ENCODE measurements around the gene PEPD. TPM values are rescaled to one million over a fixed set of nuclear protein-coding genes. Genes with fewer than 3 reads are reported as not detected.

The PEPD gene
- total RNA-seq, 4 donors from 2014 or later = 33.9 to 57.0 (median 45.0) TPM

GRCh38 chr19:33350538-33351309 lies 170.9 kb downstream of the PEPD start:
- no peaks in the 10 kb centered on the region for H3K4me1 ChIP-seq
- TF ChIP-seq CTCF (IDR thresholded peaks at IDR 0.05 in 4 of 5, conservative IDR thresholded peaks at IDR 0.05 in 1 of 5) (no peak), POLR2A (IDR thresholded peaks at IDR 0.05) (no peak)
- no peak overlapping the region for H3K27ac ChIP-seq
- ATAC-seq = peak; percentile 50 to 84
- in situ Hi-C loops (cut with MboI; ENCODE audit: low sequenced_read_pairs in 4 of 4) = no loop called here
- no peak overlapping the region for H3K4me3 ChIP-seq
- no peaks in the 10 kb centered on the region for H3K9me3 ChIP-seq
- no peaks in the 10 kb centered on the region for H3K36me3 ChIP-seq
- peak in 1 of 2 donors; percentile 64 for DNase-seq
- H3K27me3 ChIP-seq = peaks cover 0 to 4% (median 0%) of the 10 kb centered on the region in 3 donors
- intact Hi-C loops (cut with DNase I; ENCODE audit: low total_unique reads) = no loop called here

- Histone ChIP-seq H3K9me3 (no peaks in the 10 kb centered on the region), H3K36me3 (no peaks in the 10 kb centered on the region), H3K4me1 (no peaks in the 10 kb centered on the region), H3K27ac (no peak overlapping the region), H3K27me3 (peaks cover 0 to 4% (median 0%) of the 10 kb centered on the region in 3 donors), H3K4me3 (no peak overlapping the region)
- ATAC-seq = no peak
- in situ Hi-C loops (cut with MboI; ENCODE audit: low sequenced_read_pairs in 4 of 4) (no loop called here), intact Hi-C loops (cut with DNase I; ENCODE audit: low total_unique reads) (no loop called here)
- DNase-seq = no peak
- TF ChIP-seq CTCF (IDR thresholded peaks at IDR 0.05 in 4 of 5, conservative IDR thresholded peaks at IDR 0.05 in 1 of 5) (no peak), POLR2A (IDR thresholded peaks at IDR 0.05) (no peak)
Observed at GRCh38 chr19:33349319-33350289, 172.0 kb downstream of the PEPD start.

- intact Hi-C loops (cut with DNase I; ENCODE audit: low total_unique reads) (no loop called here), in situ Hi-C loops (cut with MboI; ENCODE audit: low sequenced_read_pairs in 4 of 4) (no loop called here)
- Histone ChIP-seq H3K36me3 (no peaks in the 10 kb centered on the region), H3K27ac (no peak overlapping the region), H3K4me1 (no peaks in the 10 kb centered on the region), H3K9me3 (no peaks in the 10 kb centered on the region), H3K4me3 (no peak overlapping the region), H3K27me3 (peaks cover 0 to 4% (median 0%) of the 10 kb centered on the region in 3 donors)
- TF ChIP-seq CTCF (IDR thresholded peaks at IDR 0.05 in 4 of 5, conservative IDR thresholded peaks at IDR 0.05 in 1 of 5) = no peak
- no peak for TF ChIP-seq POLR2A (IDR thresholded peaks at IDR 0.05)
- DNase-seq (no peak), ATAC-seq (no peak)
Observed at GRCh38 chr19:33348301-33349010, 173.1 kb downstream of the PEPD start.

- H3K9me3 ChIP-seq = no peaks in the 10 kb centered on the region
- intact Hi-C loops (cut with DNase I; ENCODE audit: low total_unique reads) = no loop called here
- H3K36me3 ChIP-seq = no peaks in the 10 kb centered on the region
- TF ChIP-seq CTCF (IDR thresholded peaks at IDR 0.05 in 4 of 5, conservative IDR thresholded peaks at IDR 0.05 in 1 of 5) (no peak), POLR2A (IDR thresholded peaks at IDR 0.05) (no peak)
- ATAC-seq = no peak
- no peak for DNase-seq
- in situ Hi-C loops (cut with MboI; ENCODE audit: low sequenced_read_pairs in 4 of 4) = no loop called here
- H3K4me1 ChIP-seq = no peaks in the 10 kb centered on the region
- H3K27me3 ChIP-seq = peaks cover 0 to 4% (median 0%) of the 10 kb centered on the region in 3 donors
- H3K4me3 ChIP-seq = no peak overlapping the region
- no peak overlapping the region for H3K27ac ChIP-seq
Observed at GRCh38 chr19:33347300-33347699, 174.3 kb downstream of the PEPD start.
